Measurements from ENCODE around the gene OR5L2. TPM values are rescaled to one million over a fixed set of nuclear protein-coding genes. Genes with fewer than 3 reads are reported as not detected.
"Not testable (repeated sequence)": the region's sequence is repeated elsewhere in the genome, so short reads cannot be mapped to it uniquely, and the experiment has no call there.

OR5L2 gene
- total RNA-seq, 1 donor from 2014 or later = not detected

DNA sequence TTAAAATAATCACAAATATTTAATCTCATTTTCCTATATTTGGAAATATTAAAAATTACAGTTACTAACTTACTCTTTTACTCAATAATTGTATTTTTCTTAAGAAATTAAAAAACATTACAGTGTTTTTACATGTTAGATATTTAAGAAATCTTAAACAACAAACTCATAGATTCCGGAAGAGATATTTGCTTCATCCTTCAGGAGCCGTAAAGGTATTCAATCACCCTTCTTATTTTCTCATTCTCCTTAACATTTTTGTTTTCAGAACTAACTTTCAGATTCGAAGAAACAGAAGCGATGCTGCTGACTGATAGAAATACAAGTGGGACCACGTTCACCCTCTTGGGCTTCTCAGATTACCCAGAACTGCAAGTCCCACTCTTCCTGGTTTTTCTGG is 7.7 kb upstream of the OR5L2 start, which contains the start of gene OR5D18:
TSS of gene OR5D18 (plus strand) at position 301 of the 400 bp plus-strand sequence. CDS start at position 301, 0 bp downstream.
- no peak within 1 kb of the TSS for H3K4me3 ChIP-seq (ENCODE audit: low read depth, low read length)
- H3K36me3 ChIP-seq (ENCODE audit: control insufficient read depth, insufficient read depth, low read length) = no peaks in the 10 kb centered on the region
- no peak for DNase-seq (ENCODE audit: low read depth)
- TF ChIP-seq, protein P1, sequence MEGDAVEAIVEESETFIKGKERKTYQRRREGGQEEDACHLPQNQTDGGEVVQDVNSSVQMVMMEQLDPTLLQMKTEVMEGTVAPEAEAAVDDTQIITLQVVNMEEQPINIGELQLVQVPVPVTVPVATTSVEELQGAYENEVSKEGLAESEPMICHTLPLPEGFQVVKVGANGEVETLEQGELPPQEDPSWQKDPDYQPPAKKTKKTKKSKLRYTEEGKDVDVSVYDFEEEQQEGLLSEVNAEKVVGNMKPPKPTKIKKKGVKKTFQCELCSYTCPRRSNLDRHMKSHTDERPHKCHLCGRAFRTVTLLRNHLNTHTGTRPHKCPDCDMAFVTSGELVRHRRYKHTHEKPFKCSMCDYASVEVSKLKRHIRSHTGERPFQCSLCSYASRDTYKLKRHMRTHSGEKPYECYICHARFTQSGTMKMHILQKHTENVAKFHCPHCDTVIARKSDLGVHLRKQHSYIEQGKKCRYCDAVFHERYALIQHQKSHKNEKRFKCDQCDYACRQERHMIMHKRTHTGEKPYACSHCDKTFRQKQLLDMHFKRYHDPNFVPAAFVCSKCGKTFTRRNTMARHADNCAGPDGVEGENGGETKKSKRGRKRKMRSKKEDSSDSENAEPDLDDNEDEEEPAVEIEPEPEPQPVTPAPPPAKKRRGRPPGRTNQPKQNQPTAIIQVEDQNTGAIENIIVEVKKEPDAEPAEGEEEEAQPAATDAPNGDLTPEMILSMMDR (IDR thresholded peaks at IDR 0.05; ENCODE audit: insufficient read depth, low read length, poor library complexity, severe bottlenecking) = no peak
- H3K27me3 ChIP-seq (ENCODE audit: control insufficient read depth, insufficient read depth, low read length) = no peaks in the 10 kb centered on the region

DNA sequence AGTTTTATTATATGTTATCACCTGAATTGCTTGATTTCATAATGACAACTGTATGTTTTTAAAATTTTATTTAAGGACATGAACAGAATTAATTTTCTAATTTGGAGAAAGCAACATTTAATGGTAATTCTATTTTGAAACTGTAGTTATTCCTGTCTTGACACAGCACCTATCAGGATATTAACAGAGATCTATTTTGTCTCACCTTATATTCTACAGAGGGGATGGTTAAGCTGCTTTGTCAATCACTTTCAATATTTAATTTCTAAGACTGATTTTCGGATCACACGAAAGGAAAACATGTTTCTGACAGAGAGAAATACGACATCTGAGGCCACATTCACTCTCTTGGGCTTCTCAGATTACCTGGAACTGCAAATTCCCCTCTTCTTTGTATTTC is 11.4 kb downstream of the OR5L2 start, which contains the start of gene OR5D16:
TSS of gene OR5D16 (plus strand) at position 301 of the 400 bp plus-strand sequence. CDS start at position 301, 0 bp downstream.
- Histone ChIP-seq H3K4me3 (ENCODE audit: low read depth, low read length) (no peak within 1 kb of the TSS), H3K27me3 (ENCODE audit: control insufficient read depth, insufficient read depth, low read length) (no peaks in the 10 kb centered on the region), H3K36me3 (ENCODE audit: control insufficient read depth, insufficient read depth, low read length) (no peaks in the 10 kb centered on the region)
- no peak for DNase-seq (ENCODE audit: low read depth)
- TF ChIP-seq, protein P1 (IDR thresholded peaks at IDR 0.05; ENCODE audit: insufficient read depth, low read length, poor library complexity, severe bottlenecking) = no peak

DNA sequence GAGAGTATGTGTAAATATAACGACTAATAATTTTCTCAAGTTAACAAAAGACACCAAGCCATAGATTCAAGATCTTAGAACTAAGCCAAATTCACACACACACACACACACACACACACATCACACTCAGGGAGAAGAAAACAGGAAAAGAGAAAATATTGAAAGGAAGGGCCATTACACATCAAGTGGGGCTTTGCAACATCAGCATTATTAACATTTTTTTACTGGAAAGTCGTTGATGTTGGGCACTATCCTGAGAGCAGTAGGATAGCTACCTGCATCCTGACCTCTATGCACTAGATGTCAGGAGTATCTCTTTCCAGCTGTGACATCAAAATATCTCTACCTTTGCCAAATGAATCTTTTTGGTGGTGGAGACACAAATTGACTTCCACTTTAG is 20.4 kb downstream of the OR5L2 start:
- TF ChIP-seq, protein P1 (IDR thresholded peaks at IDR 0.05; ENCODE audit: insufficient read depth, low read length, poor library complexity, severe bottlenecking) = no peak
- Histone ChIP-seq H3K36me3 (ENCODE audit: control insufficient read depth, insufficient read depth, low read length) (no peaks in the 10 kb centered on the region), H3K4me3 (ENCODE audit: low read depth, low read length) (no peak overlapping the region), H3K27me3 (ENCODE audit: control insufficient read depth, insufficient read depth, low read length) (no peaks in the 10 kb centered on the region)
- no peak for DNase-seq (ENCODE audit: low read depth)

DNA sequence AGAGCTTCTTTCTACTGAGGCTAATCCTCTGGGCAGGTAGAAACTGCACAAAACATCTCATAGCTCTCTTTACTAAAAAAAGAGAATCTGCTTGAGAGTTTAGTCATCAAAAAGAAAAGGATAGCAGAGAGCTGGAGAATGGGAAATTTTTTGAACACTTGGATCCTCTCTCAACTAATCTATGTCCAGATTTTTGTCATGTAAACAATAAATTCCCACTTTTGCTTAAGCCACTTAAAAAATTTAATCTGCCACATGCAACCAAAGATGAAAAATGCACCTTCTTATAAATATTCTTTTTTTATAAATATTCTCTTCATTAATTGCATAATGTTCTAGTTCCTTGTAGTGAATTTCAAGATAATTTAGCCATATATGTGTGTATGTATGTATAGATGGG is 22.0 kb downstream of the OR5L2 start:
- Histone ChIP-seq H3K36me3 (ENCODE audit: control insufficient read depth, insufficient read depth, low read length) (no peaks in the 10 kb centered on the region), H3K4me3 (ENCODE audit: low read depth, low read length) (no peak overlapping the region), H3K27me3 (ENCODE audit: control insufficient read depth, insufficient read depth, low read length) (no peaks in the 10 kb centered on the region)
- TF ChIP-seq, protein P1 (IDR thresholded peaks at IDR 0.05; ENCODE audit: insufficient read depth, low read length, poor library complexity, severe bottlenecking) = no peak
- no peak for DNase-seq (ENCODE audit: low read depth)

DNA sequence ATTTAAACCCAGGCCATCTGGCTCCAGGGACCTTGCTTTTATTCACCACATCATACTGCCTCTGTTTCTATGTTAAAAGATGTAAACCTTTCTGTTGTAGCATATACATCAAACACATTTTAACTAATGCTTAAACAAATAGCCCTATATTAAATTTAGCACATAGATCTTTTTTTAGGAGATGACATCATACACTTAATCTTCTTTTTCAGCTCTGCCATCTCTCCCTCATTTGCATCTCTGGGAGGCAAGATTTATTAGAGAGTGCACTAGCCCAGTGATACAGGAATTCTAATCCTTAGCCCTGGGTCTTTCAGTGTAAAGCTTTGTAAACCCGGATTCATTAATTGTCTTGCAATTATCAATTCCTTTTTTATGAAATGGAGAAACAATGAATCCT is 25.1 kb downstream of the OR5L2 start:
- no peaks in the 10 kb centered on the region for H3K27me3 ChIP-seq (ENCODE audit: control insufficient read depth, insufficient read depth, low read length)
- TF ChIP-seq, protein P1 (IDR thresholded peaks at IDR 0.05; ENCODE audit: insufficient read depth, low read length, poor library complexity, severe bottlenecking) = no peak
- no peak for DNase-seq (ENCODE audit: low read depth)
- no peaks in the 10 kb centered on the region for H3K36me3 ChIP-seq (ENCODE audit: control insufficient read depth, insufficient read depth, low read length)
- H3K4me3 ChIP-seq (ENCODE audit: low read depth, low read length) = no peak overlapping the region

DNA sequence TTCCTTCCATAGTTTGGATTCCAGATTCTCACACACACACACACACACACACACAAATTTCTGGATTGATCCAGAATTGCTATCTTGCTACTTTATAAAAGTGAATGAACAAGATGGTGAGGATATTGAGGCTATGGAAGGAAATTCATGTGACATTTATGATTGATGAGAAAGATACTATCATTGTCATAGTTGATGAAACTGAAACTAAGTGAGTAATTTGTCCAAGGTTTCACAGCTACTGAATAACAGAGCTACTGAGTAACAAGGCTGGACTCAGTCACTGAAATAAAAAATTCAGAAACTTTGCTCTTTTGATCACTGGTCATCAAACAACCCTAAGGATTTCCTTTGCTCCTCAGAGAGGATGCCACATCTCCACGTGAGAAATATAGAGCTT is 27.7 kb downstream of the OR5L2 start:
- no peaks in the 10 kb centered on the region for H3K36me3 ChIP-seq (ENCODE audit: control insufficient read depth, insufficient read depth, low read length)
- TF ChIP-seq, protein P1 (IDR thresholded peaks at IDR 0.05; ENCODE audit: insufficient read depth, low read length, poor library complexity, severe bottlenecking) = no peak
- no peaks in the 10 kb centered on the region for H3K27me3 ChIP-seq (ENCODE audit: control insufficient read depth, insufficient read depth, low read length)
- H3K4me3 ChIP-seq (ENCODE audit: low read depth, low read length) = no peak overlapping the region
- DNase-seq (ENCODE audit: low read depth) = no peak

DNA sequence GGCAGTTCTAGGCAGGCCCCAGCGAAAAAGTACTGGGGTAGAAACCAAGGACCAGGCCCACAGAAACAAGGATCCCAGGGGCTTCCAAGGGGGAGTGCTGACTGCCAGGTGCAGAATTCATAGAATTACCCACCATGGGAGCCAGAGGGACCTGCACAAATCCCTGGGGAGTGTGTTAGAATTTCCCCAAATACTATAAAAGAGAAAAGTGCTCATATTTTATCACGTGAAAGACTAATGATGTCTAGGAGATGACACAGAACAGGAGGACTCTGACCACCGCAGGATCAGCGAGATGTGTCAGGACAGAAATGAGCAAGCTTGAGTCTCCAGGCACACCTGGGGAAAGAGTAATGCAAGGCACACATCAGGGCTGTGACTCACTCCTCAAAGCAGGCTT is 40.3 kb downstream of the OR5L2 start:
- DNase-seq (ENCODE audit: low read depth); H3K36me3 ChIP-seq (ENCODE audit: control insufficient read depth, insufficient read depth, low read length): not testable (repeated sequence)

DNA sequence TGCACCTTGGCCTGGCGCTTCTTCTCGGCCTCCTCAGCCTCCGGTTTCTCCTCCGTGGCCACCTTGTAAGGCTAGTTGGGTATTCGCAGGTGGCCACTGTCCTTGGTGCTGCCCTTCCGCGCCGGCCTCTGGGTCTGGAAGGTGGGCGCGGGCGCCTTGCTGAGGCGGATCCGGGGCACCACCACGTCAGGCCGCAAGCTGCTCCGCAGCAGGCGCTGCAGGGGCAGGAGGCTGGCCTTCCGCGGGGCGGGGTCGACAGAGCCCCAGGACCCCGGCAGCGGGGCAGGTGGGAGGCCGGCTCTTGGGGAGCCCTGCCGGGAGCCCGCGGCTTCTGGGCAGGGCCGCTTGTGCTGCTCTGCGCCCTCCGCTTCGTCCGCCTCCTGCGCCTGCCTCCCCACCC is 45.7 kb downstream of the OR5L2 start:
- not testable (repeated sequence) for H3K27me3 ChIP-seq (ENCODE audit: control insufficient read depth, insufficient read depth, low read length); H3K36me3 ChIP-seq (ENCODE audit: control insufficient read depth, insufficient read depth, low read length); DNase-seq (ENCODE audit: low read depth); H3K4me3 ChIP-seq (ENCODE audit: low read depth, low read length)

More for the DNA sequence above, 40.3 kb downstream of the OR5L2 start:
- not testable (repeated sequence) for H3K4me3 ChIP-seq (ENCODE audit: low read depth, low read length); H3K27me3 ChIP-seq (ENCODE audit: control insufficient read depth, insufficient read depth, low read length)

DNA sequence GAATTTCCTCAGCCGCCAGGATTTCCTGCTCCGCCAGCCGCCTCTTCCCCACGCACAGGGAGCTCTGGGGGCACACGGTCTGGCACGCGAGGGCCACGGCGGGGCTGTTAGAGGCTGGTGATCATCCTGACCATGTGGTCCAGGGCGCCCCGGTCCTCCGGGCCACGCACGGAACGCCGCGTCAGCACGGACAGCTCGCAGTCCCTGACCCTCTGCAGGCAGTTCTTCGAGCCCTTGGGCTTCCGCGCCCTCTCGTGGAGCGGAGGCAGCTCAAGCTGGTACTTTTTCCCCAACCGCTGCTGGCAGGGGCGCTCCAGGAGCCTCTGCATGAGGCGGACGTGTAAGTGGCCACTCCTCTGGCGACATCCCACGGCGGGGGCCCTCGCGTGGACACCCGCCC is 46.1 kb downstream of the OR5L2 start:
- H3K4me3 ChIP-seq (ENCODE audit: low read depth, low read length); H3K27me3 ChIP-seq (ENCODE audit: control insufficient read depth, insufficient read depth, low read length); H3K36me3 ChIP-seq (ENCODE audit: control insufficient read depth, insufficient read depth, low read length); DNase-seq (ENCODE audit: low read depth): not testable (repeated sequence)
